T-cell (primary cell): ENCODE measurements around the gene RELA. TPM values are rescaled to one million over a fixed set of nuclear protein-coding genes. Genes with fewer than 3 reads are reported as not detected.

ENCODE experiments used
- ATAC-seq, 4 experiments: fragments of 200-7000 bp in 3 of 4; fragments of 150-1000 bp in 1 of 4; cut with Tn5 transposase; replicated peaks in 1 of 4; 1 replicate in 3 of 4; 2 replicates in 1 of 4; pipeline ENCODE4 v1.10.0; 2021; ENCODE audit warnings: moderate library complexity in 3 of 4, mild to moderate bottlenecking in 2 of 4, moderate number of reproducible peaks in 1 of 4
- CTCF ChIA-PET, 2 donors: fragments of 300-600 bp; sonication (Branson Sonifier 250); formaldehyde crosslinking; loops; one replicate each; lab custom pipeline; 2022; ENCODE audit warnings: antibody characterized with exemption in 2 of 2; lab: Charles Lee
- POLR2A ChIA-PET, 2 donors: fragments of 300-600 bp; sonication (Branson Sonifier 250); formaldehyde crosslinking; loops; one replicate each; lab custom pipeline; 2022; ENCODE audit warnings: antibody characterized with exemption in 2 of 2; lab: Charles Lee
- DNase-seq, 35 experiments: peaks; one replicate each; pipeline versions ENCODE4 v3.0.0 to v3.0.0-alpha.2; 2013 to 2023
- H3K27ac ChIP-seq: one replicate; pipeline ENCODE4 v1.5.1; 2013; ENCODE audit warnings: low read length
- H3K27me3 ChIP-seq, 2 experiments: replicated peaks in 1 of 2; 1 replicate in 1 of 2; 2 replicates in 1 of 2; pipeline versions ENCODE4 v1.6.1 to v1.7.0; 2013; ENCODE audit warnings: low read length in 1 of 2, mixed read lengths in 1 of 2; ENCODE audit not compliant: control insufficient read depth in 2 of 2, insufficient read depth in 2 of 2; ENCODE audit errors: extremely low read depth in 1 of 2
- H3K36me3 ChIP-seq, 2 donors: 1 replicate in 1 of 2; 2 replicates in 1 of 2; pipeline versions ENCODE4 v1.6.1 to v1.7.0; 2013; ENCODE audit warnings: low read length in 1 of 2; ENCODE audit not compliant: control insufficient read depth in 2 of 2, insufficient read depth in 1 of 2; ENCODE audit errors: extremely low read depth in 1 of 2
- H3K4me1 ChIP-seq, 2 experiments: 1 replicate in 1 of 2; 2 replicates in 1 of 2; pipeline versions ENCODE4 v1.6.1 to v1.7.0; 2013; ENCODE audit warnings: low read length in 2 of 2, mixed read lengths in 1 of 2; ENCODE audit not compliant: insufficient read depth in 2 of 2, control insufficient read depth in 1 of 2; ENCODE audit errors: extremely low read depth in 1 of 2
- H3K4me3 ChIP-seq, 2 donors: 1 replicate in 1 of 2; 2 replicates in 1 of 2; pipeline versions ENCODE4 v1.5.1 to v1.7.0; 2013; ENCODE audit warnings: mild to moderate bottlenecking in 2 of 2, low read length in 1 of 2, moderate library complexity in 1 of 2; ENCODE audit not compliant: control insufficient read depth in 1 of 2; ENCODE audit errors: extremely low read depth in 1 of 2
- H3K9me3 ChIP-seq: 2 replicates; pipeline ENCODE4 v1.7.0; 2013
- H3K27ac Mint-ChIP-seq, 2 donors: one replicate each; pipeline ENCODE4 v1.8.0; 2020 to 2021; ENCODE audit warnings: mild to moderate bottlenecking in 2 of 2, mixed read lengths in 2 of 2
- H3K27me3 Mint-ChIP-seq, 2 donors: one replicate each; pipeline ENCODE4 v1.8.0; 2021 to 2022; ENCODE audit warnings: mixed read lengths in 2 of 2
- H3K36me3 Mint-ChIP-seq: one replicate; pipeline ENCODE4 v1.8.0; 2021; ENCODE audit warnings: mixed read lengths
- H3K4me1 Mint-ChIP-seq, 3 donors: one replicate each; pipeline ENCODE4 v1.8.0; 2020 to 2022; ENCODE audit warnings: mixed read lengths in 3 of 3, mild to moderate bottlenecking in 1 of 3
- H3K4me3 Mint-ChIP-seq, 3 donors: one replicate each; pipeline ENCODE4 v1.8.0; 2020 to 2022; ENCODE audit warnings: mild to moderate bottlenecking in 3 of 3, mixed read lengths in 3 of 3, moderate library complexity in 3 of 3
- H3K9me3 Mint-ChIP-seq, 3 donors: one replicate each; pipeline ENCODE4 v1.8.0; 2020 to 2022; ENCODE audit warnings: mixed read lengths in 3 of 3
- WGBS: methylation state at CpG from one replicate; pipeline ENCODE4 v1.1.5; 2013; ENCODE audit warnings: missing lambda C conversion rate; ENCODE audit not compliant: insufficient coverage; 5-methylcytosine and 5-hydroxymethylcytosine counted together
- total RNA-seq, 35 experiments: library from RNA in 6 of 35; stranded (reverse) in 6 of 35; fragments of 120-200 nt in 1 of 35; gene quantifications; one replicate each; pipeline versions ENCODE4 v1.2.1 to v1.2.4 and lab custom pipeline; 2013 to 2026

Gene RELA
- total RNA-seq, 5 donors from 2014 or later (not counting 1 experiment from before 2014, with no cell fraction given): 155 to 302 (median 172) TPM

GRCh38 chr11:65655570-65656332 lies 7.0 kb downstream of the RELA start:
- no peaks in the 10 kb centered on the region for H3K27me3 Mint-ChIP-seq
- WGBS: 93% methylated on average over 12 of the region's 16 CpGs
- CTCF ChIA-PET: no interaction called here
- H3K4me1 Mint-ChIP-seq: peaks cover 71 to 78% (median 73%) of the 10 kb centered on the region in 3 donors
- H3K27me3 ChIP-seq: no peaks in the 10 kb centered on the region
- no peaks in the 10 kb centered on the region for H3K9me3 ChIP-seq
- ATAC-seq (no peak), DNase-seq (peak in 1 of 35 experiments; percentile 20)
- H3K27ac ChIP-seq: no peak overlapping the region
- peak overlapping the region; percentile 5 to 56 for H3K27ac Mint-ChIP-seq
- POLR2A ChIA-PET: interaction anchor here (0.5 to 0.6 kb wide), 2 partner anchors 139 to 874 kb away, joined by 4 to 5 read pairs; no protein-coding TSS in a partner anchor
- no peak overlapping the region for H3K4me3 ChIP-seq
- peaks cover 16 to 80% of the 10 kb centered on the region in 2 donors for H3K36me3 ChIP-seq
- H3K4me1 ChIP-seq: peaks cover 7 to 64% of the 10 kb centered on the region in 2 experiments
- H3K36me3 Mint-ChIP-seq: peaks cover 49% of the 10 kb centered on the region
- H3K9me3 Mint-ChIP-seq: no peaks in the 10 kb centered on the region
- H3K4me3 Mint-ChIP-seq: no peak overlapping the region

GRCh38 chr11:65654375-65655349 lies 8.1 kb downstream of the RELA start:
- H3K9me3 Mint-ChIP-seq: no peaks in the 10 kb centered on the region
- peaks cover 44% of the 10 kb centered on the region for H3K36me3 Mint-ChIP-seq
- CTCF ChIA-PET: no interaction called here
- H3K27me3 Mint-ChIP-seq: no peaks in the 10 kb centered on the region
- H3K27ac ChIP-seq: peak overlapping the region; percentile 11
- H3K4me3 Mint-ChIP-seq: peak overlapping the region in 1 of 3 donors; percentile 17
- H3K27me3 ChIP-seq: no peaks in the 10 kb centered on the region
- POLR2A ChIA-PET: interaction anchor here (0.5 to 0.8 kb wide), 4 partner anchors 23 to 1748 kb away, joined by 3 to 4 read pairs (median 3); no protein-coding TSS in a partner anchor
- peak overlapping the region; percentile 77 to 97 for H3K27ac Mint-ChIP-seq
- peaks cover 13 to 81% of the 10 kb centered on the region in 2 donors for H3K36me3 ChIP-seq
- H3K4me3 ChIP-seq: no peak overlapping the region
- over 99% methylated on average over 9 of the region's 14 CpGs for WGBS
- DNase-seq (peak in 1 of 35 experiments; percentile 17), ATAC-seq (no peak)
- H3K9me3 ChIP-seq: no peaks in the 10 kb centered on the region
- H3K4me1 ChIP-seq: peaks cover 7 to 63% of the 10 kb centered on the region in 2 experiments
- peaks cover 62 to 68% (median 68%) of the 10 kb centered on the region in 3 donors for H3K4me1 Mint-ChIP-seq

- peaks cover 53 to 58% (median 57%) of the 10 kb centered on the region in 3 donors for H3K4me1 Mint-ChIP-seq
- 45% methylated on average over 6 of the region's 12 CpGs for WGBS
- H3K36me3 ChIP-seq: peaks cover 19 to 81% of the 10 kb centered on the region in 2 donors
- peak overlapping the region; percentile 60 to 73 for H3K4me3 ChIP-seq
- H3K4me3 Mint-ChIP-seq: peak overlapping the region; percentile 78 to 90 (median 87)
- H3K27ac Mint-ChIP-seq: peak overlapping the region; percentile 97
- H3K9me3 Mint-ChIP-seq: no peaks in the 10 kb centered on the region
- DNase-seq (peak in 1 of 35 experiments; percentile 11), ATAC-seq (no peak)
- peak overlapping the region; percentile 98 for H3K27ac ChIP-seq
- H3K9me3 ChIP-seq: no peaks in the 10 kb centered on the region
- H3K27me3 ChIP-seq: no peaks in the 10 kb centered on the region
- H3K36me3 Mint-ChIP-seq: peaks cover 32% of the 10 kb centered on the region
- POLR2A ChIA-PET: interaction anchor here (0.5 to 2.8 kb wide), 6 partner anchors 9 to 1465 kb away, joined by 3 to 21 read pairs (median 5); partner anchors contain the start of genes PCNX3 (in 1 of the 2), RELA (in 1 of the 2) and SIPA1 (in 1 of the 2)
- CTCF ChIA-PET: interaction anchor here in 1 of 2 donors (1.5 to 1.8 kb wide), 2 partner anchors 14 to 38 kb away, joined by 3 to 13 read pairs; partner anchors contain the start of gene PCNX3
- peaks cover 7 to 56% of the 10 kb centered on the region in 2 experiments for H3K4me1 ChIP-seq
- H3K27me3 Mint-ChIP-seq: no peaks in the 10 kb centered on the region
These were observed 9.2 kb downstream of the RELA start for GRCh38 chr11:65653229-65654225.

GRCh38 chr11:65652511-65653228 lies 10.0 kb downstream of the RELA start:
- peak overlapping the region; percentile 78 to 90 (median 87) for H3K4me3 Mint-ChIP-seq
- under 1% methylated on average over 62 of the region's 68 CpGs for WGBS
- ATAC-seq: peak; percentile 79 to 89 (median 88)
- no peaks in the 10 kb centered on the region for H3K9me3 Mint-ChIP-seq
- Histone ChIP-seq H3K27me3 (no peaks in the 10 kb centered on the region), H3K4me1 (peaks cover 7 to 53% of the 10 kb centered on the region in 2 experiments), H3K9me3 (no peaks in the 10 kb centered on the region), H3K4me3 (peak overlapping the region; percentile 60 to 73), H3K36me3 (peaks cover 19 to 81% of the 10 kb centered on the region in 2 donors), H3K27ac (peak overlapping the region; percentile 98)
- CTCF ChIA-PET: interaction anchor here in 1 of 2 donors (1.0 to 1.8 kb wide), 3 partner anchors 11 to 38 kb away, joined by 3 to 13 read pairs (median 9); partner anchors contain the start of gene PCNX3
- peak overlapping the region; percentile 97 for H3K27ac Mint-ChIP-seq
- H3K27me3 Mint-ChIP-seq: no peaks in the 10 kb centered on the region
- H3K4me1 Mint-ChIP-seq: peaks cover 50 to 59% (median 52%) of the 10 kb centered on the region in 3 donors
- POLR2A ChIA-PET: interaction anchor here (0.5 to 2.8 kb wide), 4 partner anchors 10 to 1466 kb away, joined by 5 to 21 read pairs (median 9); partner anchors contain the start of genes PCNX3 (in 1 of the 2), RELA (in 1 of the 2) and SIPA1 (in 1 of the 2)
- peak; percentile 90 to 99 (median 94) for DNase-seq
- peaks cover 29% of the 10 kb centered on the region for H3K36me3 Mint-ChIP-seq
